ENCODE measurements around the gene TMEM39B. TPM values are rescaled to one million over a fixed set of nuclear protein-coding genes. Genes with fewer than 3 reads are reported as not detected.
"Not testable (repeated sequence)": the region's sequence is repeated elsewhere in the genome, so short reads cannot be mapped to it uniquely, and the experiment has no call there.

TMEM39B gene
- total RNA-seq, 2 donors from 2014 or later: 8.2 to 15.4 TPM

GRCh38 chr1:32052887-32053286 is 19.9 kb upstream of the TMEM39B start:
- Histone ChIP-seq H3K9me3 (no peaks in the 10 kb centered on the region), H3K27me3 (replicated peaks; ENCODE audit: insufficient read depth) (no peaks in the 10 kb centered on the region), H3K4me3 (no peak overlapping the region), H3K27ac (no peak overlapping the region), H3K36me3 (no peaks in the 10 kb centered on the region), H3K4me1 (replicated peaks) (no peaks in the 10 kb centered on the region)
- DNase-seq (ENCODE audit: low spot score): no peak
- whole genome bisulfite sequencing: 91% methylated on average over 4 of the region's 4 CpGs
- TF ChIP-seq POLR2AphosphoS5 (IDR thresholded peaks at IDR 0.05): no peak
- intact Hi-C loops (cut with DNase I): no loop called here

DNA sequence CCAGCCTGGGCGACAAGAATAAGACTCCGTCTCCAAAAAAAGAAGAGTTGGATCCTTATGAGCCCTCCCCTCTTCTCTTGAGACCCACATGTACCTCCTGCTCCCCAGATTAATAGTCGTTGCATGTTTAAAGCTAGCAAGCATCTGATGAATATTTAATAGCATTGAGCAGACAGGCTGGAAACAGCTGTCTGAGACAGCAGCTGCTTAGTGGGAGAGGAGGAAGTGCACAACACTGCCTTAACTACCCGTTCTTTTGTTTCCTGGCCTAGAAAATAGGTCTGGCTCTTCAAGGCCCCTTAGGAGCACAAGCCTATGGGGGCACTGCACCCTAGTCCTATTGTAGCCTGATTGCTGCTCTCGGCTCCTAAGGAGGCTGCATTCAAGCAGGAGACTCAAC is 17.3 kb upstream of the TMEM39B start:
- Histone ChIP-seq H3K36me3 (no peaks in the 10 kb centered on the region), H3K4me3 (no peak overlapping the region), H3K9me3 (no peaks in the 10 kb centered on the region), H3K4me1 (replicated peaks) (no peaks in the 10 kb centered on the region), H3K27ac (no peak overlapping the region), H3K27me3 (replicated peaks; ENCODE audit: insufficient read depth) (no peaks in the 10 kb centered on the region)
- intact Hi-C loops (cut with DNase I): no loop called here
- TF ChIP-seq CTCF (IDR thresholded peaks at IDR 0.05) (no peak), POLR2AphosphoS5 (IDR thresholded peaks at IDR 0.05) (no peak), POLR2A (IDR thresholded peaks at IDR 0.05) (no peak)
- no peak for DNase-seq (ENCODE audit: low spot score)
- 84% methylated on average over 5 of the region's 5 CpGs for WGBS

GRCh38 chr1:32056598-32056997 is 16.1 kb upstream of the TMEM39B start:
- H3K36me3 ChIP-seq: no peaks in the 10 kb centered on the region
- 98% methylated on average over 1 of the region's 1 CpG for WGBS
- TF ChIP-seq POLR2AphosphoS5 (IDR thresholded peaks at IDR 0.05): no peak
- TF ChIP-seq POLR2A (IDR thresholded peaks at IDR 0.05): no peak
- no peak for TF ChIP-seq CTCF (IDR thresholded peaks at IDR 0.05)
- no peaks in the 10 kb centered on the region for H3K9me3 ChIP-seq
- no peak overlapping the region for H3K27ac ChIP-seq
- no peak for DNase-seq (ENCODE audit: low spot score)
- H3K27me3 ChIP-seq (replicated peaks; ENCODE audit: insufficient read depth): no peaks in the 10 kb centered on the region
- intact Hi-C loops (cut with DNase I): no loop called here
- H3K4me1 ChIP-seq (replicated peaks): no peaks in the 10 kb centered on the region
- no peak overlapping the region for H3K4me3 ChIP-seq

GRCh38 chr1:32060914-32061313 is 11.8 kb upstream of the TMEM39B start:
- no peak for DNase-seq (ENCODE audit: low spot score)
- Histone ChIP-seq H3K27me3 (replicated peaks; ENCODE audit: insufficient read depth) (no peaks in the 10 kb centered on the region), H3K4me1 (replicated peaks) (peaks cover 5% of the 10 kb centered on the region), H3K4me3 (no peak overlapping the region), H3K9me3 (no peaks in the 10 kb centered on the region), H3K36me3 (no peaks in the 10 kb centered on the region), H3K27ac (no peak overlapping the region)
- intact Hi-C loops (cut with DNase I): loop anchor here (5.0 to 10.0 kb wide), 2 partner anchors 84 to 296 kb away; partner anchors contain the start of gene ADGRB2
- no peak for TF ChIP-seq POLR2AphosphoS5 (IDR thresholded peaks at IDR 0.05)

GRCh38 chr1:32062867-32063230 is 9.9 kb upstream of the TMEM39B start:
- TF ChIP-seq CTCF (IDR thresholded peaks at IDR 0.05) (no peak), POLR2A (IDR thresholded peaks at IDR 0.05) (no peak), POLR2AphosphoS5 (IDR thresholded peaks at IDR 0.05) (no peak)
- DNase-seq (ENCODE audit: low spot score): no peak
- Histone ChIP-seq H3K9me3 (no peaks in the 10 kb centered on the region), H3K27me3 (replicated peaks; ENCODE audit: insufficient read depth) (no peaks in the 10 kb centered on the region), H3K4me3 (no peak overlapping the region), H3K36me3 (no peaks in the 10 kb centered on the region), H3K4me1 (replicated peaks) (peaks cover 5% of the 10 kb centered on the region), H3K27ac (peak overlapping the region; percentile 15 to 31)
- intact Hi-C loops (cut with DNase I): loop anchor here (5.0 to 10.0 kb wide), 2 partner anchors 86 to 298 kb away; partner anchors contain the start of gene ADGRB2
- 42% methylated on average over 4 of the region's 4 CpGs for WGBS

DNA sequence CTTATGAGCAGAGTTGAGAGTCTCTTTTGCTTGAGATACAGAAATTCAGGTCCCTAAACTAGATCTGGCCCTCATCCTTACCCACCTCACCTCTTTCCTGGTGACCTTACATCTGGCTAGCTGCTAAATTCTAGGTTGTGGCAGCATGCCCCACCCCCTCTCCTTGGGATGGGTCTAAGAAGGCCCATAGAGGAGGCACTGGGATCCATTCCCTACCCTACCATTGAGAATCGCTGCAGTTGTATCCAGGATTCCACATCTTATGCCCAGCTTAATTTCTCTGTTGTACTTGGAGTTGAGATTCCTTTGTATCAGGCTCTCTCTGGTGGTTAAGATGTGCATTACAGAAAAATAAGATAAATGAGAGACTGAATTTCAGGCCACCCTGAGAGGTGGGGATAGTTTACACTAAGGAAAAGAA is 9.5 kb upstream of the TMEM39B start:
- intact Hi-C loops (cut with DNase I): loop anchor here (5.0 to 10.0 kb wide), 2 partner anchors 86 to 298 kb away; partner anchors contain the start of gene ADGRB2
- Histone ChIP-seq H3K27me3 (replicated peaks; ENCODE audit: insufficient read depth) (no peaks in the 10 kb centered on the region), H3K36me3 (no peaks in the 10 kb centered on the region), H3K9me3 (no peaks in the 10 kb centered on the region), H3K4me1 (replicated peaks) (peaks cover 5% of the 10 kb centered on the region), H3K4me3 (no peak overlapping the region), H3K27ac (peak overlapping the region; percentile 15 to 31)
- 6% methylated on average over 1 of the region's 1 CpG for WGBS
- DNase-seq (ENCODE audit: low spot score): no peak
- TF ChIP-seq POLR2AphosphoS5 (IDR thresholded peaks at IDR 0.05): peak; percentile 37
- TF ChIP-seq CTCF (IDR thresholded peaks at IDR 0.05): peak in 3 of 4 experiments; percentile 36 to 76 (median 67)
- no peak for TF ChIP-seq POLR2A (IDR thresholded peaks at IDR 0.05)

DNA sequence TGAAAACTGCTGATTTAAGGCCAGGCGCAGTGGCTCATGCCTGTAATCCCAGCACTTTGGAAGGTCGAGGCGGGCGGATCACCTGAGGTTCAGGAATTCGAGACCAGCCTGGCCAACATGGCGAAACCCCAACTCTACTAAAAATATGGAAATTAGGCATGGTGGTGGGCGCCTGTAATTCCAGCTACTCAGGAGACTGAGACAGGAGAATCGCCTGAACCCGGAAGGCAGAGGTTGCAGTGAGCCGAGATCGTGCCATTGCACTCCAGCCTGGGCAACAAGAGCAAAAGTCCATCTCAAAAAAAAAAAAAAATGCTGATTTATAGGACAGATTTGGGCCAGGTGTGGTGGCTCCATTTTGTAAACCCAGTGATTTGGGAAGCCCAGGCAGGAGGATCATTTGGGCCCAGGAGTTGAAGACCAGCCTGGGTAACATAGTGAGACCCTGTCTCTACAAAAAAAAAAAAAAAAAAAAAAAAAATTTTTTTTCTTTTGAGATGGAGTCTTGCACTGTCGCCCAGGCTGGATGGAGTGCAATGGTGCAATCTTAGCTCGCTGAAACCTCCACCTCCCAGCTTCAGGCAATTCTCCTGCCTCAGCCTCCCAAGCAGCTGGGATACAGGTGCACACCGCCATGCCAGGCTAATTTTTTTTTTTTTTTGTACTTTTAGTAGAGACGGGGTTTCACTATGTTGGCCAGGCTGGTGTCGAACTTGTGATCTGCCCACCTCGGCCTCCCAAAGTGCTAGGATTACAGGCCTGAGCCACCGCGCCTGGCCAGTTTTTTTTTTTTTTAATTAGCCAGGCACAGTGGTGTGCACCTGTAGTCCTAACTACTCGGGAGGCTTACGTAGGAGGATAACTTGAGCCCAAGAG is 6.9 kb upstream of the TMEM39B start:
- H3K4me1 ChIP-seq (replicated peaks); H3K4me3 ChIP-seq; H3K36me3 ChIP-seq; H3K27me3 ChIP-seq (replicated peaks; ENCODE audit: insufficient read depth); DNase-seq (ENCODE audit: low spot score); H3K9me3 ChIP-seq: not testable (repeated sequence)
- H3K27ac ChIP-seq: peak overlapping the region in 1 of 2 donors; percentile 20
- intact Hi-C loops (cut with DNase I): loop anchor here (10.0 kb wide), 1 partner anchor 301 kb away; the partner anchor contains the start of gene ADGRB2
- 68% methylated on average over 21 of the region's 21 CpGs for WGBS
